OCI-LY1 (cell line): Measurements from ENCODE around the gene CD244.

Source experiments
- H2AFZ ChIP-seq: fragments of 200-600 bp; sonication (generic), shearing (Covaris generic); 2 replicates; pipeline ENCODE4 v1.6.0; 2014; ENCODE audit warnings: antibody characterized with exemption, mild to moderate bottlenecking, low read length
- H3F3A ChIP-seq: fragments of 200-600 bp; sonication (generic), shearing (Covaris generic); 2 replicates; pipeline ENCODE4 v1.6.0; 2014; ENCODE audit warnings: mild to moderate bottlenecking, antibody characterized with exemption, low read length, moderate library complexity; ENCODE audit not compliant: insufficient read depth
- H3K27ac ChIP-seq: fragments of 200-600 bp; sonication (generic); 2 replicates; pipeline ENCODE4 v1.5.1; 2014; ENCODE audit warnings: low read length, mixed run types, mild to moderate bottlenecking, low read depth; ENCODE audit not compliant: poor library complexity, severe bottlenecking
- H3K27me3 ChIP-seq: fragments of 200-600 bp; sonication (generic); 2 replicates; pipeline ENCODE4 v1.6.0; 2014; ENCODE audit warnings: antibody characterized with exemption, mild to moderate bottlenecking, low read length, moderate library complexity; ENCODE audit not compliant: insufficient read depth
- H3K36me3 ChIP-seq: fragments of 200-600 bp; sonication (generic); 2 replicates; pipeline ENCODE4 v1.6.1; 2014; ENCODE audit warnings: mild to moderate bottlenecking, antibody characterized with exemption, low read length, moderate library complexity, mixed read lengths; ENCODE audit not compliant: insufficient read depth
- H3K4me1 ChIP-seq: fragments of 200-600 bp; sonication (generic); 2 replicates; pipeline ENCODE4 v1.5.1; 2014; ENCODE audit warnings: mild to moderate bottlenecking, low read length, moderate library complexity; ENCODE audit not compliant: insufficient read depth, severe bottlenecking
- H3K4me2 ChIP-seq: fragments of 200-600 bp; sonication (generic), shearing (Covaris generic); 2 replicates; pipeline ENCODE4 v1.6.1; 2014; ENCODE audit warnings: low read length
- H3K4me3 ChIP-seq: fragments of 200-600 bp; sonication (generic); 2 replicates; pipeline ENCODE4 v1.5.1; 2014; ENCODE audit warnings: low read length, low read depth, mild to moderate bottlenecking, mixed read lengths; ENCODE audit not compliant: poor library complexity, severe bottlenecking
- H3K79me2 ChIP-seq: fragments of 200-600 bp; shearing (Covaris generic); 2 replicates; pipeline ENCODE4 v1.6.1; 2016; ENCODE audit warnings: mixed run types, low read length, mixed read lengths; ENCODE audit not compliant: insufficient read depth
- H3K9ac ChIP-seq: fragments of 200-600 bp; sonication (generic), shearing (Covaris generic); 2 replicates; pipeline ENCODE4 v1.6.1; 2014; ENCODE audit warnings: mild to moderate bottlenecking, low read length, mixed read lengths
- H3K9me2 ChIP-seq: fragments of 200-600 bp; sonication (generic), shearing (Covaris generic); 2 replicates; pipeline ENCODE4 v1.6.1; 2014; ENCODE audit warnings: low read depth, mild to moderate bottlenecking, low read length, mixed read lengths
- H3K9me3 ChIP-seq: fragments of 200-600 bp; shearing (Covaris generic); 2 replicates; pipeline ENCODE4 v1.6.1; 2014; ENCODE audit warnings: low read length, mixed read lengths
- H4K20me1 ChIP-seq: fragments of 200-600 bp; sonication (generic), shearing (Covaris generic); 2 replicates; pipeline ENCODE4 v1.6.0; 2016; ENCODE audit warnings: mild to moderate bottlenecking, low read length; ENCODE audit not compliant: insufficient read depth
- EZH2 ChIP-seq: fragments of 200-600 bp; sonication (generic), shearing (Covaris generic); IDR thresholded peaks from 2 replicates; pipeline ENCODE4 v1.8.0; 2017; ENCODE audit warnings: borderline replicate concordance, mixed run types, mild to moderate bottlenecking, antibody characterized with exemption, low read length, moderate library complexity, mixed read lengths
- TF ChIP-seq, protein P1 (sequence below): fragments of 200-600 bp; sonication (generic), shearing (Covaris generic); IDR thresholded peaks from 2 replicates; pipeline ENCODE4 v1.5.1; 2017; ENCODE audit warnings: mild to moderate bottlenecking, antibody characterized with exemption, low read length, moderate library complexity, mixed read lengths

Gene CD244

DNA sequence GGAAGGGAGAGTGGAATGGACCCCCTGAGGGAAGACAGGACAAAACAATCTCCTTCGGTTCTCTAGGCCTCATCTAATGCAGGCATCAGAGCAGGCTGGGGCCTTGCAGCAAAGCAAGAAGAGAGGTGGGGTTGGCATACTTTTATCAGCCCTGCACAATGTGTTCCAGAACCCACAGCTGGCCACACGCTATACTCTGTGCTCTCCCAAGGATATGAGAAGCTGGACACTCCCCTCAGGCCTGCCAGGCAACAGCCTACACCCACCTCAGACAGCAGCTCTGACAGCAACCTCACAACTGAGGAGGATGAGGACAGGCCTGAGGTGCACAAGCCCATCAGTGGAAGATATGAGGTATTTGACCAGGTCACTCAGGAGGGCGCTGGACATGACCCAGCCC lies 39.4 kb downstream of the CD244 start:
- Histone ChIP-seq H3K79me2 (no peaks in the 10 kb centered on the region), H3K27me3 (no peaks in the 10 kb centered on the region), H3K4me1 (no peaks in the 10 kb centered on the region), H3K4me2 (no peak overlapping the region), H4K20me1 (no peaks in the 10 kb centered on the region), H2AFZ (no peak overlapping the region), H3K36me3 (no peaks in the 10 kb centered on the region), H3K27ac (no peak overlapping the region), H3K4me3 (no peak overlapping the region), H3K9ac (no peak overlapping the region), H3K9me2 (no peaks in the 10 kb centered on the region), H3K9me3 (no peaks in the 10 kb centered on the region), H3F3A (no peaks in the 10 kb centered on the region)
- no peak for TF ChIP-seq EZH2

DNA sequence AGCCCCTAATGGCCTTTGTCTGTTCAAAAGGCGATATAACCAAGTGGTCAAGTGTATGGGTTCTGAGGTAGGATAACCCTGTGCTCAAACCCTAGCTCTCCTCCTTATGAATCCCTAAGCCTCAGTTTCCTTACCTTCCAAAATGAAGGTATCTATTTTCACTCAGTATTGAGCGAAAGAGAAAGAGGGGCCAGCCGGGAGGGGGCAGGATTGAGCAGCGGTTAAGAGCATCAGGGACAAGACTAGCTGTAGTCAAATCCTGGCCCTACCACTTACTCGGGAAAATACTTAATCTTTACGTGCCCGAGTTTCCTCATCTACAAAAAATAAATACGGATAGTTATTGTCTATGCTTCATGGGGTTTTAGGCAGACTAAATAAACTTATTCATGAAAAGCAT lies 41.1 kb downstream of the CD244 start:
- Histone ChIP-seq H3K4me2 (no peak overlapping the region), H3K27ac (no peak overlapping the region), H3K27me3 (no peaks in the 10 kb centered on the region), H3K9me2 (no peaks in the 10 kb centered on the region), H3K9me3 (no peaks in the 10 kb centered on the region), H3K79me2 (no peaks in the 10 kb centered on the region), H3K36me3 (no peaks in the 10 kb centered on the region), H3K9ac (no peak overlapping the region), H2AFZ (no peak overlapping the region), H4K20me1 (no peaks in the 10 kb centered on the region), H3K4me1 (no peaks in the 10 kb centered on the region), H3F3A (no peaks in the 10 kb centered on the region), H3K4me3 (no peak overlapping the region)
- TF ChIP-seq, protein P1, sequence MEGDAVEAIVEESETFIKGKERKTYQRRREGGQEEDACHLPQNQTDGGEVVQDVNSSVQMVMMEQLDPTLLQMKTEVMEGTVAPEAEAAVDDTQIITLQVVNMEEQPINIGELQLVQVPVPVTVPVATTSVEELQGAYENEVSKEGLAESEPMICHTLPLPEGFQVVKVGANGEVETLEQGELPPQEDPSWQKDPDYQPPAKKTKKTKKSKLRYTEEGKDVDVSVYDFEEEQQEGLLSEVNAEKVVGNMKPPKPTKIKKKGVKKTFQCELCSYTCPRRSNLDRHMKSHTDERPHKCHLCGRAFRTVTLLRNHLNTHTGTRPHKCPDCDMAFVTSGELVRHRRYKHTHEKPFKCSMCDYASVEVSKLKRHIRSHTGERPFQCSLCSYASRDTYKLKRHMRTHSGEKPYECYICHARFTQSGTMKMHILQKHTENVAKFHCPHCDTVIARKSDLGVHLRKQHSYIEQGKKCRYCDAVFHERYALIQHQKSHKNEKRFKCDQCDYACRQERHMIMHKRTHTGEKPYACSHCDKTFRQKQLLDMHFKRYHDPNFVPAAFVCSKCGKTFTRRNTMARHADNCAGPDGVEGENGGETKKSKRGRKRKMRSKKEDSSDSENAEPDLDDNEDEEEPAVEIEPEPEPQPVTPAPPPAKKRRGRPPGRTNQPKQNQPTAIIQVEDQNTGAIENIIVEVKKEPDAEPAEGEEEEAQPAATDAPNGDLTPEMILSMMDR: no peak
- TF ChIP-seq EZH2: no peak

DNA sequence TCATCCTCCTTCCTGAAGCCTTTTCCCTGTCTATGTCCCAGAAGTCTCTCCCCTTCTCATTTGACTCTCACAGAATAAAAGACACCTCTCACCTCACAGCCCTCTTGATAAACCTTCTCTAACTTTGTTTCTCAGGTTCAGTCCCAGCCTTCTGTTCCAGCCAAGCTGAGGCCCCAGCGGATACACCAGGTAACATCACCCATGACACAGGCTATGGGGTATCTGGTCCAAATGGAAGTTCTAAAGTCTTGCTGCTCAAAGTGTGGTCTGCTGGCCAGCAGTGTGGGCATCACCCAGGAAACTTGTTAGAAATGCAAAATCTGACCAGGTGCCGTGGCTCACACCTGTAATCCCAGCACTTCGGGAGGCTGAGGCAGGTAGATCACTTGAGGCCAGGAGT lies 43.5 kb downstream of the CD244 start:
- Histone ChIP-seq H2AFZ (no peak overlapping the region), H3K4me1 (no peaks in the 10 kb centered on the region), H3K27me3 (no peaks in the 10 kb centered on the region), H3K36me3 (no peaks in the 10 kb centered on the region), H3K9me3 (no peaks in the 10 kb centered on the region), H4K20me1 (no peaks in the 10 kb centered on the region), H3F3A (no peaks in the 10 kb centered on the region), H3K4me3 (no peak overlapping the region), H3K4me2 (no peak overlapping the region), H3K9ac (no peak overlapping the region), H3K9me2 (no peaks in the 10 kb centered on the region), H3K79me2 (no peaks in the 10 kb centered on the region), H3K27ac (no peak overlapping the region)
- TF ChIP-seq EZH2: no peak
- TF ChIP-seq, protein P1: no peak

DNA sequence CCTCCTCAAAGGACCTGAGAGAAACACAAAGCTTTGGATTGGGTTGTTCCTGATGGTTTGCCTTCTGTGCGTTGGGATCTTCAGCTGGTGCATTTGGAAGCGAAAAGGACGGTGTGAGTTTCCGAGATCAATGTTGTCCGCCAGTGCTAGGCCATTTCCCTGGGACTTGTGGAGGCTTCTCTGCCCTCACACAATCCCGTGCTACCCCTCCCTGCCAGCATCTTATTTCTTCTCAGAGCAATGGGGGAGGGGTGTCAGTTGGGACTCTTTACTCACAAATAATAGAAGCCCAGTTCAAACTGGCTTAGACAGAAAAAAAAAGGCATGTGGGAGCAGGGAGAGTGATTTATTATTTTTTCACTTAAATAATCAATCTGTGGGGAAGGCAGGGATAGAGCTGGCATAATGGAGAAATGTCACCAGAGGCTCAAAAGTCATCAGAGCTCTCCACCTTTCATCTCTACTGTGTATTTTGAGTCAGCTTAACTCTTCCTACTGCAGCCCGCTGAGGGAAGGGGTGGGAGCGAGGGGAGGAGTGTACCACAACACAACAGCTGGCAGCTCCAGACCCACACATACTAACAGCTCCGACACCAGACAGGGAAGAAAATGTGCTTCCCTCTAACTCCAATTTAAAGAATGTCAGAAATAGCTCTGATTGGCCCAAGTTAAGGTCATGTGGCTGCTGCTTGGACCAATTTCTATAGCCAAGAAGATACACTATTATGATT lies 44.3 kb downstream of the CD244 start:
- H4K20me1 ChIP-seq: no peaks in the 10 kb centered on the region
- no peak overlapping the region for H3K27ac ChIP-seq
- no peak overlapping the region for H3K4me2 ChIP-seq
- H3K36me3 ChIP-seq: no peaks in the 10 kb centered on the region
- H3K27me3 ChIP-seq: no peaks in the 10 kb centered on the region
- no peaks in the 10 kb centered on the region for H3K79me2 ChIP-seq
- no peak overlapping the region for H3K4me3 ChIP-seq
- H2AFZ ChIP-seq: no peak overlapping the region
- H3K9me2 ChIP-seq: no peaks in the 10 kb centered on the region
- TF ChIP-seq EZH2: no peak
- TF ChIP-seq, protein P1: no peak
- H3K9ac ChIP-seq: no peak overlapping the region
- H3K4me1 ChIP-seq: no peaks in the 10 kb centered on the region
- no peaks in the 10 kb centered on the region for H3F3A ChIP-seq
- no peaks in the 10 kb centered on the region for H3K9me3 ChIP-seq
